ENCODE measurements around the gene COL27A1. TPM values are rescaled to one million over a fixed set of nuclear protein-coding genes. Genes with fewer than 3 reads are reported as not detected.

The COL27A1 gene
- total RNA-seq, 2 experiments from 2014 or later, result 0.87 to 1.2 TPM

DNA sequence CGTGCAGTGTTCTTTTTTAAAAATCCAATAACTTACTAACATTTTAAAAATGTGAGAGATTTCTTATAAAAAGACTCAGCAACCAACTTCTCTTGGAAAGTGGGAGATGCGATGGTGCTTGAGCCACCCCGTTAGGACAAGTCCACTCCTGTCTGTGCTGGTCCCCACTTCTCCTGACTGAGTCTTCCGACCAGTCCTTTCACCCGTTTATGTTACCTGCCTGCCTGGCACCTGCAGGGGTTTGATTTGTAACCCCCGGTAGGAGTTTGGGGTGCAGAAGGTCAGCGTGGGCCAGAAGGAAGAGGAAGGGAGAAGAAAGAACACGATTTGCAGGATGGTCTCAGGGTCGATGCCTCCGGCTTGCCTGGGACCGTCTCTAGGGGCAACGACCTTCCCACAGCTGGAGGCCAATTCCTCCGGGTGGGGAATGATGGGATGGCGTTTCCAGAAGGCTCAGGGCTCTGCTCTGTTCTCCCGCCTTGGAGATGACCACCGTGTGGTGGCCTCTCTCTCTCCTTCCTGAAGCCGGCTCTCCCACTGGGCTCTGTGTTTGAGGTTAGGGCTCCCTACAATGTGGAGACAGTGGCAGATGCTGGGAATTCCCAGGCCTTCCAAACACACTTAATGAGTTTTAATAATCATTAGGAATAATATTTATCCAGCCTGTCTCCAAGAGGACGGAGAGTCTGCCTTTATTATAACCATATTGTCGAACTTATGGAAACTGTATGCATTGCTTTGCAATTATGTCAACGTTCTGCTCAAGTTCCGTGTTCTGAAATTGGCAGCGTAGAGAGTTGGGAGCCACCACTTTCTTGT lies 14.8 kb downstream of the COL27A1 start:
- Mint-ChIP-seq H3K9me3 (no peaks in the 10 kb centered on the region), H3K4me3 (no peak overlapping the region), H3K4me1 (ENCODE audit: low read depth) (no peaks in the 10 kb centered on the region), H3K27ac (no peak overlapping the region), H3K36me3 (ENCODE audit: low read depth) (no peaks in the 10 kb centered on the region), H3K27me3 (no peaks in the 10 kb centered on the region)
- intact Hi-C loops (cut with DNase I, micrococcal nuclease), result no loop called here
- Histone ChIP-seq H3K36me3 (ENCODE audit: insufficient read depth, low read length) (no peaks in the 10 kb centered on the region), H3K4me3 (ENCODE audit: low read length) (no peak overlapping the region), H3K27me3 (ENCODE audit: control insufficient read depth in 1 of 2, insufficient read depth in 2 of 2, low read length in 2 of 2) (peaks cover 0 to 6% of the 10 kb centered on the region in 2 experiments), H3K27ac (ENCODE audit: low read depth in 1 of 2, low read length in 2 of 2) (no peak overlapping the region), H3K4me1 (ENCODE audit: insufficient read depth, low read length) (no peaks in the 10 kb centered on the region), H3K9me3 (ENCODE audit: control insufficient read depth in 1 of 2, insufficient read depth in 1 of 2, low read length in 2 of 2) (peaks cover 0 to 3% of the 10 kb centered on the region in 2 experiments)
- ATAC-seq (ENCODE audit: poor library complexity) (no peak), DNase-seq (no peak)
- ChIA-PET POLR2A (no interaction called here), CTCF (interaction anchor here (1.0 kb wide), 1 partner anchor 15 kb away, joined by 3 read pairs; the partner anchor contains the start of gene COL27A1)
- TF ChIP-seq, protein P1, sequence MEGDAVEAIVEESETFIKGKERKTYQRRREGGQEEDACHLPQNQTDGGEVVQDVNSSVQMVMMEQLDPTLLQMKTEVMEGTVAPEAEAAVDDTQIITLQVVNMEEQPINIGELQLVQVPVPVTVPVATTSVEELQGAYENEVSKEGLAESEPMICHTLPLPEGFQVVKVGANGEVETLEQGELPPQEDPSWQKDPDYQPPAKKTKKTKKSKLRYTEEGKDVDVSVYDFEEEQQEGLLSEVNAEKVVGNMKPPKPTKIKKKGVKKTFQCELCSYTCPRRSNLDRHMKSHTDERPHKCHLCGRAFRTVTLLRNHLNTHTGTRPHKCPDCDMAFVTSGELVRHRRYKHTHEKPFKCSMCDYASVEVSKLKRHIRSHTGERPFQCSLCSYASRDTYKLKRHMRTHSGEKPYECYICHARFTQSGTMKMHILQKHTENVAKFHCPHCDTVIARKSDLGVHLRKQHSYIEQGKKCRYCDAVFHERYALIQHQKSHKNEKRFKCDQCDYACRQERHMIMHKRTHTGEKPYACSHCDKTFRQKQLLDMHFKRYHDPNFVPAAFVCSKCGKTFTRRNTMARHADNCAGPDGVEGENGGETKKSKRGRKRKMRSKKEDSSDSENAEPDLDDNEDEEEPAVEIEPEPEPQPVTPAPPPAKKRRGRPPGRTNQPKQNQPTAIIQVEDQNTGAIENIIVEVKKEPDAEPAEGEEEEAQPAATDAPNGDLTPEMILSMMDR (IDR thresholded peaks at IDR 0.05), result no peak

DNA sequence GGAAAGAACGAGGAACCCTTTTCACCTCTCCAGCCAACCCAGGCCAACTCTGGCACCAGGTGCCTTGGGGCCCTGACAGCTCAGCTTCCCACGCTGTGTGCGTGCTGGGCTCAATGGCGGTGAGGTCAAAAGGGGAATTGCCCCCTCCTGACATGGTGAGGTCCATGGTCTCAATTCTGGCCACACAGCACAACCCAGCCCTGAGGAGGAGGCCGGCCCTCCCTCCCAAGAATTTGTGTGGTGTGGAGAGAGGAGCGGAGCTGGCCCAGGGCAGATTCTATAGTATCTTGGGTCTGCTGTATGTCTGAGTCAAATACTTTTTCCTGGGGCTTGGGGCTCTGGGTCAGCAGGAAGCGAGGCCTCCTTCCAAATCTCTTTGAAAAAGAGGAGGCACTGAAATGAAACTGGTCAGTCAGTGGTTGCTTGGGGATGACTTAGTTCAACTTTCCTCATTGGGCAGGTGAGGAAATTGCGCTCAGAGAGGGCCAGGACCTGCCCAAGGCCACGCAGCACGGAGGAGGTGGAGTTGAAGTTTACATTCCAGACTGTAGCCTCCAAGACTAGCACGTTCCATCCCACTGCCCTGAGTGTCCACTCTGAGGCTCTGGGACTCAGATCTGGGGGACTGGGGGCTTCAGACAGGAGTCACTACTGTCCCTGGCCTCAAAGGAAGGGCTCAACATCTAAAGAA lies 15.6 kb downstream of the COL27A1 start:
- Mint-ChIP-seq H3K4me3 (no peak overlapping the region), H3K36me3 (ENCODE audit: low read depth) (no peaks in the 10 kb centered on the region), H3K27ac (no peak overlapping the region), H3K27me3 (no peaks in the 10 kb centered on the region), H3K4me1 (ENCODE audit: low read depth) (no peaks in the 10 kb centered on the region), H3K9me3 (no peaks in the 10 kb centered on the region)
- peaks cover 0 to 3% of the 10 kb centered on the region in 2 experiments for H3K9me3 ChIP-seq (ENCODE audit: control insufficient read depth in 1 of 2, insufficient read depth in 1 of 2, low read length in 2 of 2)
- CTCF ChIA-PET, result no interaction called here
- H3K4me3 ChIP-seq (ENCODE audit: low read length), result no peak overlapping the region
- H3K4me1 ChIP-seq (ENCODE audit: insufficient read depth, low read length), result no peaks in the 10 kb centered on the region
- intact Hi-C loops (cut with DNase I, micrococcal nuclease), result no loop called here
- no peak overlapping the region for H3K27ac ChIP-seq (ENCODE audit: low read depth in 1 of 2, low read length in 2 of 2)
- POLR2A ChIA-PET, result no interaction called here
- peaks cover 0 to 6% of the 10 kb centered on the region in 2 experiments for H3K27me3 ChIP-seq (ENCODE audit: control insufficient read depth in 1 of 2, insufficient read depth in 2 of 2, low read length in 2 of 2)
- ATAC-seq (ENCODE audit: poor library complexity) (no peak), DNase-seq (no peak)
- H3K36me3 ChIP-seq (ENCODE audit: insufficient read depth, low read length), result no peaks in the 10 kb centered on the region
- TF ChIP-seq, protein P1 (IDR thresholded peaks at IDR 0.05), result no peak

DNA sequence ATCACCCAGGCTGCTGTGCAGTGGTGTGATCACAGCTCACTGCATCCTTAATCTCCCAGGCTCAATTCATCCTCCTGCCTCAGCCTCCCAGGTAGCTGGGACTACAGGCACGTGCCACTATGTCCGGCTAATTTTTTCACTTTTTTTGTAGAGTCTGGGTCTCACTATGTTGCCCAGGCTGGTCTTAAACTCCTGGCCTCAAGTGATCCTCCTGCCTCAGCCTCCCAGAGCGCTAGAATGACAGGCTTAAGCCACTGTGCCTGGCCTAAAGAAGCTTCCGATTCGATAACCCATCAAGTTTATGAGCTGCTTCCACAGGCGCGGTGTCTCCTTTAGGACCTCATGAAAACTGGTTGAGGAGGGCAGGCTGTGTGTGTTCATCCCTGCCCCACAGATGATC lies 16.2 kb downstream of the COL27A1 start:
- intact Hi-C loops (cut with DNase I, micrococcal nuclease), result no loop called here
- POLR2A ChIA-PET, result no interaction called here
- H3K4me1 ChIP-seq (ENCODE audit: insufficient read depth, low read length), result no peaks in the 10 kb centered on the region
- no peak overlapping the region for H3K4me3 ChIP-seq (ENCODE audit: low read length)
- peaks cover 0 to 3% of the 10 kb centered on the region in 2 experiments for H3K9me3 ChIP-seq (ENCODE audit: control insufficient read depth in 1 of 2, insufficient read depth in 1 of 2, low read length in 2 of 2)
- H3K36me3 ChIP-seq (ENCODE audit: insufficient read depth, low read length), result no peaks in the 10 kb centered on the region
- no peak overlapping the region for H3K27ac ChIP-seq (ENCODE audit: low read depth in 1 of 2, low read length in 2 of 2)
- Mint-ChIP-seq H3K27me3 (no peaks in the 10 kb centered on the region), H3K9me3 (no peaks in the 10 kb centered on the region), H3K36me3 (ENCODE audit: low read depth) (no peaks in the 10 kb centered on the region), H3K27ac (no peak overlapping the region), H3K4me3 (no peak overlapping the region), H3K4me1 (ENCODE audit: low read depth) (no peaks in the 10 kb centered on the region)
- TF ChIP-seq, protein P1 (IDR thresholded peaks at IDR 0.05), result no peak
- DNase-seq (no peak), ATAC-seq (ENCODE audit: poor library complexity) (no peak)
- peaks cover 0 to 4% of the 10 kb centered on the region in 2 experiments for H3K27me3 ChIP-seq (ENCODE audit: control insufficient read depth in 1 of 2, insufficient read depth in 2 of 2, low read length in 2 of 2)
- CTCF ChIA-PET, result no interaction called here
